Tibial nerve (tissue), 4 donors: ENCODE data around the gene BRK1.

ENCODE experiments used
- EP300 ChIP-seq, 2 donors: sonication (generic); formaldehyde crosslinking; IDR thresholded peaks; one replicate each; pipeline ENCODE4 v1.6.1; 2017; ENCODE audit warnings: antibody characterized with exemption in 2 of 2, mild to moderate bottlenecking in 1 of 2
- POLR2A ChIP-seq, 2 donors: fragments of 450-650 bp; IDR thresholded peaks; one replicate each; pipeline ENCODE4 v1.6.1; 2017; ENCODE audit warnings: antibody characterized with exemption in 2 of 2, mild to moderate bottlenecking in 2 of 2, moderate library complexity in 2 of 2
- TF ChIP-seq, protein P1 (sequence below), 5 experiments: fragments of 200-600 bp in 3 of 5; fragments of 450-650 bp in 2 of 5; sonication (generic) in 3 of 5; IDR thresholded peaks; one replicate each; pipeline ENCODE4 v1.5.1; 2016 to 2019; ENCODE audit warnings: antibody characterized with exemption in 5 of 5, mild to moderate bottlenecking in 3 of 5, moderate library complexity in 2 of 5

DNA sequence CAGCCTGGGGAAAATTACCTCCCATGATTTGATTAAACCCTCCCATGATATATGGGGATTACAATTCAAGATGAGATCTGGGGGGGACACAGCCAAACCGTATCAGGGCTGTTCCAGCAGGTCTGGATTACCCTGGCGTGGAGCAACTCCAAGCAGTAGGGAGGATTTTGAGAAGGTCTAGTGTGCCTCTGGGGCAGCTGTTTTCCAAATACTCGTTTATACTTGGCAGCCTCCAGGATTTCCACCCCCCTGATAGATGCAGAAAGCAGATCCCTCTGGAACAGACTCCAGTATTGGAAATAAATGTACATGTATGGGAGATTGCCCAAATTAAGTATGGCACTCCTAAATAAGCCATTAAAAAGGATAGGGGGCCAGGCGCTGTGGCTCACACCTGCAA lies 41.6 kb downstream of the BRK1 start:
- TF ChIP-seq, protein P1, sequence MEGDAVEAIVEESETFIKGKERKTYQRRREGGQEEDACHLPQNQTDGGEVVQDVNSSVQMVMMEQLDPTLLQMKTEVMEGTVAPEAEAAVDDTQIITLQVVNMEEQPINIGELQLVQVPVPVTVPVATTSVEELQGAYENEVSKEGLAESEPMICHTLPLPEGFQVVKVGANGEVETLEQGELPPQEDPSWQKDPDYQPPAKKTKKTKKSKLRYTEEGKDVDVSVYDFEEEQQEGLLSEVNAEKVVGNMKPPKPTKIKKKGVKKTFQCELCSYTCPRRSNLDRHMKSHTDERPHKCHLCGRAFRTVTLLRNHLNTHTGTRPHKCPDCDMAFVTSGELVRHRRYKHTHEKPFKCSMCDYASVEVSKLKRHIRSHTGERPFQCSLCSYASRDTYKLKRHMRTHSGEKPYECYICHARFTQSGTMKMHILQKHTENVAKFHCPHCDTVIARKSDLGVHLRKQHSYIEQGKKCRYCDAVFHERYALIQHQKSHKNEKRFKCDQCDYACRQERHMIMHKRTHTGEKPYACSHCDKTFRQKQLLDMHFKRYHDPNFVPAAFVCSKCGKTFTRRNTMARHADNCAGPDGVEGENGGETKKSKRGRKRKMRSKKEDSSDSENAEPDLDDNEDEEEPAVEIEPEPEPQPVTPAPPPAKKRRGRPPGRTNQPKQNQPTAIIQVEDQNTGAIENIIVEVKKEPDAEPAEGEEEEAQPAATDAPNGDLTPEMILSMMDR (IDR thresholded peaks at IDR 0.05), result no peak
- TF ChIP-seq EP300 (IDR thresholded peaks at IDR 0.05), result no peak
- TF ChIP-seq POLR2A (IDR thresholded peaks at IDR 0.05), result no peak
